HepG2 (cell line): ENCODE results near the gene TBCD. TPM values are rescaled to one million over a fixed set of nuclear protein-coding genes. Genes with fewer than 3 reads are reported as not detected.
A peak's percentile ranks its signal among the peaks of the same experiment; 100 is the strongest.

Experiments used
- ATAC-seq: fragments of 200-7000 bp; cut with Tn5 transposase; 3 replicates; pipeline ENCODE4 v1.9.1; 2020; ENCODE audit warnings: mild to moderate bottlenecking, moderate library complexity
- BruUV-seq: library from RNA; stranded (reverse); fragments of 400-500 nt; replicated peaks from 2 replicates; lab custom pipeline; 2021; lab: Mats Ljungman, UMichigan
- CTCF ChIA-PET: fragments of 300-600 bp; formaldehyde crosslinking; extraction: SDS; loops from one replicate; lab custom pipeline; 2021; ENCODE audit warnings: low total read pairs, inconsistent platforms, low intra/inter-chr PET ratio; lab: Yijun Ruan, JAX
- POLR2A ChIA-PET: fragments of 350-600 bp; sonication (Branson Sonifier 250); formaldehyde crosslinking; loops from one replicate; lab custom pipeline; 2020; ENCODE audit warnings: antibody characterized with exemption, inconsistent platforms; lab: Yijun Ruan, JAX
- DNase-seq: peaks from one replicate; pipeline ENCODE4 v3.0.0-alpha.2; 2015; ENCODE audit warnings: low spot score
- FAIRE-seq: peaks from 3 replicates; lab custom pipeline; 2011; peaks lifted over from hg19 to GRCh38; lab: Jason Lieb, UNC
- H2AFZ ChIP-seq: one replicate; pipeline ENCODE4 v1.6.1; 2011; ENCODE audit warnings: low read length, inconsistent platforms
- H3K27ac ChIP-seq: fragments of 300-600 bp; 3 replicates; pipeline ENCODE4 v1.8.0; 2011; ENCODE audit warnings: mixed run types, mild to moderate bottlenecking, mixed read lengths, low read length, inconsistent platforms; ENCODE audit not compliant: insufficient read depth; ENCODE audit errors: extremely low read length
- H3K27me3 ChIP-seq, 2 experiments: fragments of 200-600 bp in 1 of 2; 2 replicates in 1 of 2; 3 replicates in 1 of 2; pipeline versions ENCODE4 v1.6.0 to v1.8.0; 2011; ENCODE audit warnings: low read length in 2 of 2, mild to moderate bottlenecking in 2 of 2, moderate library complexity in 2 of 2, inconsistent platforms in 1 of 2; ENCODE audit not compliant: insufficient read depth in 2 of 2, control insufficient read depth in 1 of 2
- H3K36me3 ChIP-seq, 2 experiments: fragments of 200-600 bp in 1 of 2; replicated peaks in 1 of 2; 2 replicates in 1 of 2; 3 replicates in 1 of 2; pipeline versions ENCODE4 v1.5.1 to v1.8.0; 2011; ENCODE audit warnings: low read length in 2 of 2, inconsistent platforms in 1 of 2; ENCODE audit not compliant: insufficient read depth in 2 of 2, control insufficient read depth in 1 of 2
- H3K4me1 ChIP-seq: 2 replicates; pipeline ENCODE4 v1.5.1; 2012; ENCODE audit warnings: low read length, inconsistent platforms; ENCODE audit not compliant: insufficient read depth
- H3K4me2 ChIP-seq: 2 replicates; pipeline ENCODE4 v1.6.0; 2011; ENCODE audit warnings: low read depth, low read length, inconsistent platforms
- H3K4me3 ChIP-seq, 3 experiments: fragments of 200-600 bp in 1 of 3; sonication (generic), shearing (Covaris generic) in 1 of 3; replicated peaks in 1 of 3; 2 replicates each; pipeline ENCODE4 v1.5.1; 2011 to 2016; ENCODE audit warnings: low read length in 3 of 3, inconsistent platforms in 2 of 3, low read depth in 2 of 3, mild to moderate bottlenecking in 2 of 3, control low read depth in 1 of 3, mixed read lengths in 1 of 3; ENCODE audit not compliant: insufficient read depth in 1 of 3
- H3K79me2 ChIP-seq: one replicate; pipeline ENCODE4 v1.6.1; 2011; ENCODE audit warnings: low read length, inconsistent platforms; ENCODE audit not compliant: insufficient read depth
- H3K9ac ChIP-seq: 2 replicates; pipeline ENCODE4 v1.6.0; 2011; ENCODE audit warnings: mild to moderate bottlenecking, low read depth, low read length, inconsistent platforms; ENCODE audit not compliant: insufficient read depth
- H3K9me3 ChIP-seq: 2 replicates; pipeline ENCODE4 v1.5.1; 2012; ENCODE audit warnings: mild to moderate bottlenecking, low read length
- H4K20me1 ChIP-seq: 2 replicates; pipeline ENCODE4 v1.6.0; 2011; ENCODE audit warnings: inconsistent platforms, mild to moderate bottlenecking, low read length, moderate library complexity; ENCODE audit not compliant: insufficient read depth
- CHCHD3 ChIP-seq: sonication (generic); formaldehyde crosslinking; IDR thresholded peaks from 2 replicates; pipeline ENCODE4 v1.8.0; 2022; ENCODE audit warnings: mild to moderate bottlenecking, missing genetic modification reagents, moderate library complexity
- DR1 ChIP-seq: sonication (generic); formaldehyde crosslinking; IDR thresholded peaks from 2 replicates; pipeline ENCODE4 v1.8.0; 2021; ENCODE audit warnings: mild to moderate bottlenecking, missing genetic modification reagents, inconsistent platforms
- ETV6 ChIP-seq: sonication (generic); formaldehyde crosslinking; conservative IDR thresholded peaks from 2 replicates; pipeline ENCODE4 v1.4.0; 2020; ENCODE audit warnings: missing genetic modification reagents
- FOXC1 ChIP-seq: sonication (generic); formaldehyde crosslinking; IDR thresholded peaks from 2 replicates; pipeline ENCODE4 v1.8.0; 2022; ENCODE audit warnings: mild to moderate bottlenecking, missing genetic modification reagents, borderline replicate concordance
- GZF1 ChIP-seq: sonication (generic); formaldehyde crosslinking; IDR thresholded peaks from 2 replicates; pipeline ENCODE4 v1.5.1; 2020; ENCODE audit warnings: mild to moderate bottlenecking, missing genetic modification reagents
- KAT7 ChIP-seq: IDR thresholded peaks from 2 replicates; pipeline ENCODE4 v1.6.1; 2018; ENCODE audit warnings: borderline replicate concordance, missing compliant biosample characterization
- TAF15 ChIP-seq: fragments of 200-400 bp; formaldehyde crosslinking; IDR thresholded peaks from one replicate; pipeline ENCODE4 v1.6.1; 2018; ENCODE audit warnings: mild to moderate bottlenecking, low read depth, low read length; ENCODE audit not compliant: poor library complexity, severe bottlenecking
- TGIF2 ChIP-seq: IDR thresholded peaks from 2 replicates; pipeline ENCODE4 v1.6.1; 2016; ENCODE audit warnings: control low read depth, missing compliant biosample characterization
- ZNF468 ChIP-seq: sonication (generic); formaldehyde crosslinking; IDR thresholded peaks from 2 replicates; pipeline ENCODE4 v1.8.0; 2022; ENCODE audit warnings: mild to moderate bottlenecking, moderate library complexity, missing genetic modification reagents
- ZNF616 ChIP-seq: sonication (generic); formaldehyde crosslinking; IDR thresholded peaks from 2 replicates; pipeline ENCODE4 v1.5.0; 2020; ENCODE audit warnings: low read depth, mild to moderate bottlenecking, missing genetic modification reagents
- WGBS: methylation state at CpG from one replicate; pipeline ENCODE4 v1.1.6; 2017; ENCODE audit warnings: low lambda C conversion rate; 5-methylcytosine and 5-hydroxymethylcytosine counted together
- in situ Hi-C: cut with HindIII; loops from 2 replicates; pipeline ENCODE4 v1.10.0; 2017; ENCODE audit warnings: low pct_unique_long_range_greater_than_20kb; ENCODE audit not compliant: extremely low pct_ligation_motif_present
- intact Hi-C: fragments of 100-400 bp; cut with micrococcal nuclease; formaldehyde crosslinking; loops from one replicate; pipeline ENCODE4 v1.10.0; 2022; ENCODE audit not compliant: unreplicated experiment
- polyA plus RNA-seq, 8 experiments: library from polyadenylated mRNA; depleted of rRNA in 3 of 8; stranded (reverse) in 7 of 8; unstranded in 1 of 8; fragments of >200 nt; fragmentation: Illumina TruSeq in 4 of 8; extraction: Trizol in 4 of 8; gene quantifications; 2 replicates each; pipeline versions ENCODE4 v1.2.1 to v1.2.3, GENCODE V29; 2011 to 2016; ENCODE audit warnings: low read depth in 4 of 8, missing spikeins in 1 of 8, mixed read lengths in 1 of 8; ENCODE audit not compliant: insufficient read depth in 1 of 8
- total RNA-seq, 5 experiments: library from RNA; depleted of rRNA; stranded (reverse); fragments of >200 nt; fragmentation: Illumina TruSeq; extraction: Trizol; gene quantifications; 2 replicates each; pipeline ENCODE4 v1.2.3, GENCODE V29; 2016; ENCODE audit warnings: low read depth in 1 of 5
- TF ChIP-seq, protein P1 (sequence below), 2 experiments: fragments of 450-650 bp in 1 of 2; sonication (generic) in 1 of 2; formaldehyde crosslinking; IDR thresholded peaks; 2 replicates each; pipeline versions ENCODE4 v1.5.0 to v1.8.0; 2020 to 2022; ENCODE audit warnings: mild to moderate bottlenecking in 1 of 2, missing genetic modification reagents in 1 of 2
- TF ChIP-seq, protein P2 (sequence below): sonication (generic); formaldehyde crosslinking; IDR thresholded peaks from 2 replicates; pipeline ENCODE4 v1.8.1; 2023; ENCODE audit warnings: mild to moderate bottlenecking, missing genetic modification reagents
- TF ChIP-seq, protein P3 (sequence below): IDR thresholded peaks from 2 replicates; pipeline ENCODE4 v1.6.1; 2016; ENCODE audit warnings: missing compliant biosample characterization, missing genetic modification reagents, borderline replicate concordance
- TF ChIP-seq, protein P4 (sequence below): sonication (generic); formaldehyde crosslinking; IDR thresholded peaks from 2 replicates; pipeline ENCODE4 v1.5.0; 2020; ENCODE audit warnings: mild to moderate bottlenecking, missing genetic modification reagents

The TBCD gene
- total and polyA plus RNA-seq, 2 of the 13 experiments (the other 11 are each of a cell fraction or from before 2014, with no cell fraction given), result 33.9 to 54.8 TPM

DNA sequence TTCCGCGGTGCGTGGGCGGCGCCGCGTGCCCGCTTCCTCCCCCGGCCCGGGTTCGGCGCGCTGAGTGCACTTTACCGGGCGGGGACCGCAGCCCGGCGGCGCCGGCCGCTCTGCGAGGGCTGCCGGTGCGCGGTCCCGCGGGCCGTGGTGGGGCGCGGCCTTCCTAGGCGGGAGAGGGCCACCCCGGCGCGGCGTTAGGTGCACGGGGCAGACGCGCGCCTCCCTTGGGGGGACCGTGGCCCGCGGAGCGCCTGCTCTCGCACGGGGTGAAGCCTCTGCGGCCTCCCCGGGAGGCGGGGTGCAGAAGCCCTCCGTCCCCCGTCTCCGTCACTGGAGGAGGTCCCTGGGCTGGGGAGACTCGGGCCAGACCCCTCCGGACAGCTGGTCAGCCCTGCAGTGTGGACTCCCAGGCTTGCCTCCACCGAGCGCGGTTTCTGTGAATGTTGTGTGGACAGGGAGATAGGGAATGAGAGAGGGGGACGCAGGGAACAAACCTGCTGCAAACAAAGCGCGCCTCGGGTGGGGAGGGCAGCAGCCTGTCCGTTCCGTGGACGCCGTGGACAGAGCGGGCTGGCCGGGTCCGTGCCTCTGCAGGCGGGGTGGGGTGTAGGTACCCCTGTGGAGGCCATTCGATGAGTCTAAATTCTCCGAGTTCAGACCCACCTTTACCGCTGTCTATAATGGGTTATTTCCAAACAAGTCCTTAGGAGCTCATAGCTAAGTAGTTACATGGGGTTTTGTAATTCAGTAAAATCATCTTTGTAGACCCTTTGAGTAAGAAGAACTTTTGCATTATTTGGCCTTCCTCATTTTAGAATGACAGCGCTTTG, 721 bp downstream of the TBCD start:
- Histone ChIP-seq H3K4me3 (peak overlapping the region; percentile 73 to 98 (median 95)), H3K4me1 (peaks cover 22% of the 10 kb centered on the region), H2AFZ (no peak overlapping the region), H4K20me1 (no peaks in the 10 kb centered on the region), H3K27me3 (no peaks in the 10 kb centered on the region; a peak in 1 of 5 replicates), H3K27ac (peak overlapping the region; percentile 84), H3K4me2 (peak overlapping the region; percentile 75), H3K79me2 (peaks cover 14% of the 10 kb centered on the region), H3K9me3 (no peaks in the 10 kb centered on the region), H3K9ac (peak overlapping the region; percentile 76), H3K36me3 (peaks cover 5 to 10% of the 10 kb centered on the region in 2 experiments; a peak in 4 of 5 replicates)
- ChIA-PET POLR2A (interaction anchor here (1.2 to 1.3 kb wide), 3 partner anchors 14 to 36 kb away, joined by 3 to 6 read pairs (median 5); partner anchors contain the start of genes FN3K and FN3KRP), CTCF (no interaction called here)
- DNase-seq (no peak), ATAC-seq (peak; percentile 50), FAIRE-seq (no peak)
- in situ Hi-C loops, result loop anchor here (5.0 kb wide), 1 partner anchor 35 kb away; the partner anchor contains the start of gene FN3KRP
- 2% methylated on average over 40 of the region's 72 CpGs for WGBS
- intact Hi-C loops, result loop anchor here (1.0 to 5.0 kb wide), 2 partner anchors 14 to 35 kb away; partner anchors contain the start of gene FN3KRP
- no TSS peak for BruUV-seq
- TF ChIP-seq GZF1 (CRISPR knock-in tag), result 0 out of 2 replicates have a peak, but pooled peaks have one; percentile 40
- TF ChIP-seq, protein P1, sequence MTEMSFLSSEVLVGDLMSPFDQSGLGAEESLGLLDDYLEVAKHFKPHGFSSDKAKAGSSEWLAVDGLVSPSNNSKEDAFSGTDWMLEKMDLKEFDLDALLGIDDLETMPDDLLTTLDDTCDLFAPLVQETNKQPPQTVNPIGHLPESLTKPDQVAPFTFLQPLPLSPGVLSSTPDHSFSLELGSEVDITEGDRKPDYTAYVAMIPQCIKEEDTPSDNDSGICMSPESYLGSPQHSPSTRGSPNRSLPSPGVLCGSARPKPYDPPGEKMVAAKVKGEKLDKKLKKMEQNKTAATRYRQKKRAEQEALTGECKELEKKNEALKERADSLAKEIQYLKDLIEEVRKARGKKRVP (CRISPR knock-in tag; IDR thresholded peaks at IDR 0.05), result peak in 1 of 2 experiments; percentile 13; a peak in 1 of 4 replicates
- TF ChIP-seq ZNF468 (CRISPR knock-in tag), result peak; percentile 27; the same call in 1 of the 2 replicates
- TF ChIP-seq ETV6, result no peak
- TF ChIP-seq KAT7 (CRISPR knock-in tag), result no peak
- TF ChIP-seq, protein P2, sequence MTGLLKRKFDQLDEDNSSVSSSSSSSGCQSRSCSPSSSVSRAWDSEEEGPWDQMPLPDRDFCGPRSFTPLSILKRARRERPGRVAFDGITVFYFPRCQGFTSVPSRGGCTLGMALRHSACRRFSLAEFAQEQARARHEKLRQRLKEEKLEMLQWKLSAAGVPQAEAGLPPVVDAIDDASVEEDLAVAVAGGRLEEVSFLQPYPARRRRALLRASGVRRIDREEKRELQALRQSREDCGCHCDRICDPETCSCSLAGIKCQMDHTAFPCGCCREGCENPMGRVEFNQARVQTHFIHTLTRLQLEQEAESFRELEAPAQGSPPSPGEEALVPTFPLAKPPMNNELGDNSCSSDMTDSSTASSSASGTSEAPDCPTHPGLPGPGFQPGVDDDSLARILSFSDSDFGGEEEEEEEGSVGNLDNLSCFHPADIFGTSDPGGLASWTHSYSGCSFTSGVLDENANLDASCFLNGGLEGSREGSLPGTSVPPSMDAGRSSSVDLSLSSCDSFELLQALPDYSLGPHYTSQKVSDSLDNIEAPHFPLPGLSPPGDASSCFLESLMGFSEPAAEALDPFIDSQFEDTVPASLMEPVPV (CRISPR knock-in tag), result no peak
- TF ChIP-seq, protein P3, sequence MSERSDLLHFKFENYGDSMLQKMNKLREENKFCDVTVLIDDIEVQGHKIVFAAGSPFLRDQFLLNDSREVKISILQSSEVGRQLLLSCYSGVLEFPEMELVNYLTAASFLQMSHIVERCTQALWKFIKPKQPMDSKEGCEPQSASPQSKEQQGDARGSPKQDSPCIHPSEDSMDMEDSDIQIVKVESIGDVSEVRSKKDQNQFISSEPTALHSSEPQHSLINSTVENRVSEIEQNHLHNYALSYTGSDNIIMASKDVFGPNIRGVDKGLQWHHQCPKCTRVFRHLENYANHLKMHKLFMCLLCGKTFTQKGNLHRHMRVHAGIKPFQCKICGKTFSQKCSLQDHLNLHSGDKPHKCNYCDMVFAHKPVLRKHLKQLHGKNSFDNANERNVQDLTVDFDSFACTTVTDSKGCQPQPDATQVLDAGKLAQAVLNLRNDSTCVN, result no peak
- TF ChIP-seq ZNF616 (CRISPR knock-in tag), result 0 out of 2 replicates have a peak, but pooled peaks have one; percentile 68
- TF ChIP-seq TAF15, result peak; percentile 39
- 0 out of 2 replicates have a peak, but pooled peaks have one; percentile 25 for TF ChIP-seq CHCHD3
- TF ChIP-seq, protein P4, sequence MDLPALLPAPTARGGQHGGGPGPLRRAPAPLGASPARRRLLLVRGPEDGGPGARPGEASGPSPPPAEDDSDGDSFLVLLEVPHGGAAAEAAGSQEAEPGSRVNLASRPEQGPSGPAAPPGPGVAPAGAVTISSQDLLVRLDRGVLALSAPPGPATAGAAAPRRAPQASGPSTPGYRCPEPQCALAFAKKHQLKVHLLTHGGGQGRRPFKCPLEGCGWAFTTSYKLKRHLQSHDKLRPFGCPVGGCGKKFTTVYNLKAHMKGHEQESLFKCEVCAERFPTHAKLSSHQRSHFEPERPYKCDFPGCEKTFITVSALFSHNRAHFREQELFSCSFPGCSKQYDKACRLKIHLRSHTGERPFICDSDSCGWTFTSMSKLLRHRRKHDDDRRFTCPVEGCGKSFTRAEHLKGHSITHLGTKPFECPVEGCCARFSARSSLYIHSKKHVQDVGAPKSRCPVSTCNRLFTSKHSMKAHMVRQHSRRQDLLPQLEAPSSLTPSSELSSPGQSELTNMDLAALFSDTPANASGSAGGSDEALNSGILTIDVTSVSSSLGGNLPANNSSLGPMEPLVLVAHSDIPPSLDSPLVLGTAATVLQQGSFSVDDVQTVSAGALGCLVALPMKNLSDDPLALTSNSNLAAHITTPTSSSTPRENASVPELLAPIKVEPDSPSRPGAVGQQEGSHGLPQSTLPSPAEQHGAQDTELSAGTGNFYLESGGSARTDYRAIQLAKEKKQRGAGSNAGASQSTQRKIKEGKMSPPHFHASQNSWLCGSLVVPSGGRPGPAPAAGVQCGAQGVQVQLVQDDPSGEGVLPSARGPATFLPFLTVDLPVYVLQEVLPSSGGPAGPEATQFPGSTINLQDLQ, result 0 out of 2 replicates have a peak, but pooled peaks have one; percentile 21
- TF ChIP-seq TGIF2 (CRISPR knock-in tag), result peak; percentile 12; the same call in 1 of the 2 replicates
- no peak for TF ChIP-seq DR1 (CRISPR knock-in tag)
- 0 out of 2 replicates have a peak, but pooled peaks have one; percentile 59 for TF ChIP-seq FOXC1 (CRISPR knock-in tag)
